Stimulated activated CD8-positive, alpha-beta memory T cell treated with anti-CD3 and anti-CD28 coated beads, Interleukin-12 subunit alpha, Interleukin-12 subunit beta, amount 100 ng/mL, for 4 hours (primary cell): ENCODE results near the gene ZNF543.
"Not testable (repeated sequence)": the region's sequence is repeated elsewhere in the genome, so short reads cannot be mapped to it uniquely, and the experiment has no call there.

Experiments used
- DNase-seq: peaks from one replicate; pipeline ENCODE4 v3.0.0-alpha.2; 2020; ENCODE audit warnings: low read depth

ZNF543 gene

GRCh38 chr19:57320180-57321084 is at the start of gene ZNF543:
Gene ZNF543 (plus strand): TSS chr19:57320472. CDS start chr19:57320854, 382 bp downstream.
- DNase-seq, result peak; percentile 82

GRCh38 chr19:57271280-57271679 is 49.0 kb upstream of the ZNF543 start:
- DNase-seq, result no peak

GRCh38 chr19:57273014-57273413 is 47.3 kb upstream of the ZNF543 start:
- DNase-seq, result no peak

- no peak for DNase-seq
Observed at GRCh38 chr19:57276430-57276829, 43.8 kb upstream of the ZNF543 start.

- DNase-seq, result not testable (repeated sequence)
Observed at GRCh38 chr19:57278481-57278880, 41.8 kb upstream of the ZNF543 start.

GRCh38 chr19:57279418-57280164 is 40.7 kb upstream of the ZNF543 start:
- DNase-seq, result peak; percentile 70

- DNase-seq, result peak; percentile 96
Observed at GRCh38 chr19:57280165-57280961, 39.9 kb upstream of the ZNF543 start, which contains the start of gene ZNF460. Gene ZNF460 (plus strand): TSS chr19:57280485. CDS start chr19:57280807, 322 bp downstream.

- no peak for DNase-seq
Observed at GRCh38 chr19:57280962-57281400, 39.3 kb upstream of the ZNF543 start.

- DNase-seq, result no peak
Observed at GRCh38 chr19:57282011-57282643, 38.1 kb upstream of the ZNF543 start.

- no peak for DNase-seq
Observed at GRCh38 chr19:57288373-57288772, 31.9 kb upstream of the ZNF543 start.

GRCh38 chr19:57290970-57291369 is 29.3 kb upstream of the ZNF543 start:
- no peak for DNase-seq

GRCh38 chr19:57292547-57292946 is 27.7 kb upstream of the ZNF543 start:
- no peak for DNase-seq

GRCh38 chr19:57293719-57294118 is 26.6 kb upstream of the ZNF543 start:
- no peak for DNase-seq

GRCh38 chr19:57302020-57302465 is 18.2 kb upstream of the ZNF543 start:
- DNase-seq, result no peak

GRCh38 chr19:57302727-57303401 is 17.4 kb upstream of the ZNF543 start:
- no peak for DNase-seq

- no peak for DNase-seq
Observed at GRCh38 chr19:57305056-57305455, 15.2 kb upstream of the ZNF543 start.

GRCh38 chr19:57308514-57308913 is 11.8 kb upstream of the ZNF543 start:
- DNase-seq, result no peak

- DNase-seq, result no peak
Observed at GRCh38 chr19:57310792-57311191, 9.5 kb upstream of the ZNF543 start.

GRCh38 chr19:57314146-57314545 is 6.1 kb upstream of the ZNF543 start:
- no peak for DNase-seq

- no peak for DNase-seq
Observed at GRCh38 chr19:57317503-57317902, 2.8 kb upstream of the ZNF543 start.

GRCh38 chr19:57319869-57320179 is 448 bp upstream of the ZNF543 start:
- DNase-seq, result no peak
